H9 (cell line): ENCODE data around the gene PRRX1. TPM values are rescaled to one million over a fixed set of nuclear protein-coding genes. Genes with fewer than 3 reads are reported as not detected.

Source experiments
- DNase-seq: peaks from one replicate; pipeline ENCODE4 v3.0.0-alpha.2; 2017
- H2AFZ ChIP-seq: one replicate; pipeline ENCODE4 v1.6.1; 2013; ENCODE audit warnings: mild to moderate bottlenecking, low read length, control low read depth, moderate library complexity
- H2AK5ac ChIP-seq: 2 replicates; pipeline ENCODE4 v1.6.1; 2013; ENCODE audit warnings: low read length, control low read depth, mixed read lengths; ENCODE audit not compliant: insufficient read length
- H2BK120ac ChIP-seq: one replicate; pipeline ENCODE4 v1.6.1; 2013; ENCODE audit warnings: low read depth, mild to moderate bottlenecking, low read length, control low read depth, inconsistent platforms; ENCODE audit not compliant: poor library complexity, severe bottlenecking
- H2BK12ac ChIP-seq: 2 replicates; pipeline ENCODE4 v1.6.1; 2013; ENCODE audit warnings: low read length, control low read depth, mixed read lengths, low read depth; ENCODE audit not compliant: insufficient read length
- H2BK15ac ChIP-seq: 2 replicates; pipeline ENCODE4 v1.6.1; 2013; ENCODE audit warnings: low read depth, low read length, control low read depth
- H2BK20ac ChIP-seq: one replicate; pipeline ENCODE4 v1.6.1; 2013; ENCODE audit warnings: low read depth, mild to moderate bottlenecking, low read length, control low read depth, inconsistent platforms; ENCODE audit not compliant: poor library complexity, severe bottlenecking
- H2BK5ac ChIP-seq: 2 replicates; pipeline ENCODE4 v1.6.1; 2013; ENCODE audit warnings: low read length, control low read depth, mixed read lengths; ENCODE audit not compliant: insufficient read length
- H3K14ac ChIP-seq: 2 replicates; pipeline ENCODE4 v1.6.1; 2013; ENCODE audit warnings: low read length, control low read depth; ENCODE audit not compliant: insufficient read depth
- H3K18ac ChIP-seq: 2 replicates; pipeline ENCODE4 v1.6.1; 2013; ENCODE audit warnings: low read depth, mild to moderate bottlenecking, mixed read lengths, low read length, control low read depth; ENCODE audit not compliant: insufficient read length
- H3K23ac ChIP-seq: 2 replicates; pipeline ENCODE4 v1.6.1; 2013; ENCODE audit warnings: low read length, control low read depth, mixed read lengths, low read depth; ENCODE audit not compliant: insufficient read length
- H3K23me2 ChIP-seq: 2 replicates; pipeline ENCODE4 v1.6.1; 2013; ENCODE audit warnings: low read depth, mild to moderate bottlenecking, mixed read lengths, low read length, control low read depth; ENCODE audit not compliant: insufficient read length, poor library complexity, severe bottlenecking
- H3K27ac ChIP-seq: 2 replicates; pipeline ENCODE4 v1.5.1; 2013; ENCODE audit warnings: low read length, control low read depth, mixed read lengths, low read depth; ENCODE audit not compliant: insufficient read length
- H3K27me3 ChIP-seq: 2 replicates; pipeline ENCODE4 v1.6.1; 2013; ENCODE audit warnings: low read length, control low read depth, inconsistent platforms; ENCODE audit not compliant: insufficient read depth
- H3K4ac ChIP-seq: 2 replicates; pipeline ENCODE4 v1.6.1; 2013; ENCODE audit warnings: low read depth, mild to moderate bottlenecking, control low read depth, inconsistent platforms, low read length, moderate library complexity
- H3K4me1 ChIP-seq: 2 replicates; pipeline ENCODE4 v1.6.1; 2013; ENCODE audit warnings: low read length, control low read depth, inconsistent platforms; ENCODE audit not compliant: insufficient read depth
- H3K4me2 ChIP-seq: 2 replicates; pipeline ENCODE4 v1.6.1; 2013; ENCODE audit warnings: low read length, control low read depth, mixed read lengths; ENCODE audit not compliant: insufficient read length, insufficient read depth
- H3K56ac ChIP-seq: 2 replicates; pipeline ENCODE4 v1.6.1; 2013; ENCODE audit warnings: low read depth, mild to moderate bottlenecking, mixed read lengths, low read length, control low read depth; ENCODE audit not compliant: insufficient read length
- H3K79me1 ChIP-seq: 2 replicates; pipeline ENCODE4 v1.6.1; 2013; ENCODE audit warnings: low read depth, mild to moderate bottlenecking, moderate library complexity, low read length, control low read depth, inconsistent platforms; ENCODE audit not compliant: insufficient read depth, poor library complexity, severe bottlenecking
- H3K79me2 ChIP-seq: 2 replicates; pipeline ENCODE4 v1.6.1; 2013; ENCODE audit warnings: low read length, control low read depth, inconsistent platforms; ENCODE audit not compliant: insufficient read depth
- H3K9ac ChIP-seq: 2 replicates; pipeline ENCODE4 v1.6.1; 2013; ENCODE audit warnings: low read length, control low read depth, mixed read lengths; ENCODE audit not compliant: insufficient read length; ENCODE audit errors: extremely low read depth
- H3K9me3 ChIP-seq: one replicate; pipeline ENCODE4 v1.6.1; 2013; ENCODE audit warnings: low read depth, low read length, inconsistent platforms; ENCODE audit not compliant: control insufficient read depth
- H3T11ph ChIP-seq: one replicate; pipeline ENCODE4 v1.6.1; 2013; ENCODE audit warnings: mild to moderate bottlenecking, low read length, control low read depth, inconsistent platforms
- H4K20me1 ChIP-seq: one replicate; pipeline ENCODE4 v1.6.1; 2013; ENCODE audit not compliant: control insufficient read depth, insufficient read length, insufficient read depth
- H4K5ac ChIP-seq: 2 replicates; pipeline ENCODE4 v1.6.1; 2013; ENCODE audit warnings: low read depth, mild to moderate bottlenecking, mixed read lengths, low read length, control low read depth; ENCODE audit not compliant: insufficient read length
- H4K8ac ChIP-seq: replicated peaks from 2 replicates; pipeline ENCODE4 v1.6.1; 2013; ENCODE audit warnings: low read length, control low read depth, mixed read lengths, low read depth; ENCODE audit not compliant: insufficient read length
- H4K91ac ChIP-seq: 2 replicates; pipeline ENCODE4 v1.6.1; 2013; ENCODE audit warnings: low read depth, mild to moderate bottlenecking, moderate library complexity, mixed read lengths, low read length, control low read depth; ENCODE audit not compliant: insufficient read length
- H3K27ac Mint-ChIP-seq, 3 experiments: 2 replicates in 2 of 3; 3 replicates in 1 of 3; pipeline ENCODE4 v1.8.0; 2020 to 2021; ENCODE audit warnings: mixed read lengths in 3 of 3, mild to moderate bottlenecking in 1 of 3, moderate library complexity in 1 of 3
- H3K27me3 Mint-ChIP-seq: 2 replicates; pipeline ENCODE4 v1.8.0; 2021; ENCODE audit warnings: low read depth, mild to moderate bottlenecking, moderate library complexity, mixed read lengths
- H3K36me3 Mint-ChIP-seq, 3 experiments: 2 replicates in 2 of 3; 3 replicates in 1 of 3; pipeline ENCODE4 v1.8.0; 2020 to 2021; ENCODE audit warnings: low read depth in 3 of 3, mixed read lengths in 3 of 3; ENCODE audit not compliant: insufficient read depth in 1 of 3
- H3K4me1 Mint-ChIP-seq, 2 experiments: 2 replicates each; pipeline ENCODE4 v1.8.0; 2020; ENCODE audit warnings: mixed read lengths in 2 of 2
- H3K4me3 Mint-ChIP-seq, 2 experiments: 2 replicates in 1 of 2; 3 replicates in 1 of 2; pipeline ENCODE4 v1.8.0; 2020 to 2021; ENCODE audit warnings: mild to moderate bottlenecking in 2 of 2, mixed read lengths in 2 of 2, moderate library complexity in 1 of 2
- H3K9me3 Mint-ChIP-seq, 2 experiments: 2 replicates in 1 of 2; 3 replicates in 1 of 2; pipeline ENCODE4 v1.8.0; 2020; ENCODE audit warnings: mild to moderate bottlenecking in 2 of 2, mixed read lengths in 2 of 2, moderate library complexity in 1 of 2
- WGBS: extraction: QIAGEN DNeasy Blood & Tissue Kit; methylation state at CpG from one replicate; pipeline ENCODE4 v1.1.7; 2013; ENCODE audit warnings: missing lambda C conversion rate, low lambda C conversion rate, mixed read lengths; ENCODE audit not compliant: insufficient read length; ENCODE audit errors: extremely low coverage; 5-methylcytosine and 5-hydroxymethylcytosine counted together
- total RNA-seq: library from RNA; stranded (reverse); gene quantifications from 2 replicates; pipeline ENCODE4 v1.2.1, GENCODE V29; 2021
- TF ChIP-seq, protein P1 (sequence below): fragments of 200-600 bp; sonication (generic); conservative IDR thresholded peaks from 3 replicates; pipeline ENCODE4 v1.8.0; 2021; ENCODE audit warnings: antibody characterized with exemption, mild to moderate bottlenecking

The PRRX1 gene
- total RNA-seq, 1 experiment from 2014 or later: not detected

DNA sequence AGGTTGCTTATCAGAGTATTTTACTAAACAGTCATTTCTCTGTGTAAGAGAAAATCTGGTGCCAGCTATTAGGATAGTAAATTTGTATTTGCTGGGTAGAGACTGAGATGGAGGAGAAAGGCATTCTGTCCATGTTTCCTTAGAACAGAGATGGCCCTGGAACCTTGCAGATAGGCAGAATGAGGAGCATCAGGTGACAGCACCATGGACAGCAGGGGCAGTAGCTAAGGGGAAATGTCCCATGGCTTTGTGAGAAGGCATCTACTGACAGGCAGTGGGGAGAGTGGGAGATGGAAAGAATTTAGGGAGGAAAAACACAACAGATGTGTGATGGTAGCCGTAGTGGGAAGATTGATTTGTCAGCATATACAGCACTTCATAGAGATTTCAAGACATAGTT is 105.0 kb downstream of the PRRX1 start:
- no peak for DNase-seq
- no peaks in the 10 kb centered on the region for H3K23me2 ChIP-seq
- H3K9ac ChIP-seq: no peak overlapping the region
- Mint-ChIP-seq H3K4me3 (no peak overlapping the region), H3K27ac (no peak overlapping the region), H3K27me3 (no peaks in the 10 kb centered on the region), H3K4me1 (no peaks in the 10 kb centered on the region), H3K9me3 (no peaks in the 10 kb centered on the region), H3K36me3 (no peaks in the 10 kb centered on the region)
- H2BK12ac ChIP-seq: no peak overlapping the region
- no peaks in the 10 kb centered on the region for H4K20me1 ChIP-seq
- H2BK20ac ChIP-seq: no peak overlapping the region
- H3K14ac ChIP-seq: no peak overlapping the region
- no peak overlapping the region for H3K23ac ChIP-seq
- H3K9me3 ChIP-seq: no peaks in the 10 kb centered on the region
- H4K91ac ChIP-seq: no peak overlapping the region
- H3K56ac ChIP-seq: no peak overlapping the region
- TF ChIP-seq, protein P1, sequence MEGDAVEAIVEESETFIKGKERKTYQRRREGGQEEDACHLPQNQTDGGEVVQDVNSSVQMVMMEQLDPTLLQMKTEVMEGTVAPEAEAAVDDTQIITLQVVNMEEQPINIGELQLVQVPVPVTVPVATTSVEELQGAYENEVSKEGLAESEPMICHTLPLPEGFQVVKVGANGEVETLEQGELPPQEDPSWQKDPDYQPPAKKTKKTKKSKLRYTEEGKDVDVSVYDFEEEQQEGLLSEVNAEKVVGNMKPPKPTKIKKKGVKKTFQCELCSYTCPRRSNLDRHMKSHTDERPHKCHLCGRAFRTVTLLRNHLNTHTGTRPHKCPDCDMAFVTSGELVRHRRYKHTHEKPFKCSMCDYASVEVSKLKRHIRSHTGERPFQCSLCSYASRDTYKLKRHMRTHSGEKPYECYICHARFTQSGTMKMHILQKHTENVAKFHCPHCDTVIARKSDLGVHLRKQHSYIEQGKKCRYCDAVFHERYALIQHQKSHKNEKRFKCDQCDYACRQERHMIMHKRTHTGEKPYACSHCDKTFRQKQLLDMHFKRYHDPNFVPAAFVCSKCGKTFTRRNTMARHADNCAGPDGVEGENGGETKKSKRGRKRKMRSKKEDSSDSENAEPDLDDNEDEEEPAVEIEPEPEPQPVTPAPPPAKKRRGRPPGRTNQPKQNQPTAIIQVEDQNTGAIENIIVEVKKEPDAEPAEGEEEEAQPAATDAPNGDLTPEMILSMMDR: no peak
- no peaks in the 10 kb centered on the region for H3K79me1 ChIP-seq
- no peak overlapping the region for H4K8ac ChIP-seq
- H3K79me2 ChIP-seq: no peaks in the 10 kb centered on the region
- no peak overlapping the region for H3K27ac ChIP-seq
- H3K4me2 ChIP-seq: no peak overlapping the region
- no peak overlapping the region for H3T11ph ChIP-seq
- no CpG with 5 or more reads among the region's 1 CpG for WGBS
- H2AFZ ChIP-seq: no peak overlapping the region
- H2AK5ac ChIP-seq: no peak overlapping the region
- no peaks in the 10 kb centered on the region for H3K4me1 ChIP-seq
- H3K27me3 ChIP-seq: no peaks in the 10 kb centered on the region
- no peak overlapping the region for H2BK5ac ChIP-seq
- H2BK15ac ChIP-seq: no peak overlapping the region
- H3K4ac ChIP-seq: no peak overlapping the region
- H4K5ac ChIP-seq: no peak overlapping the region
- no peak overlapping the region for H2BK120ac ChIP-seq
- H3K18ac ChIP-seq: no peak overlapping the region
